ENCODE data around the gene LRRC75A. TPM values are rescaled to one million over a fixed set of nuclear protein-coding genes. Genes with fewer than 3 reads are reported as not detected.

Gene LRRC75A
- total and polyA plus RNA-seq, 2 experiments from 2014 or later: 9.0 to 23.1 TPM

- no peak overlapping the region for H3K4me3 ChIP-seq
- no peaks in the 10 kb centered on the region for H3K27me3 ChIP-seq
- no peaks in the 10 kb centered on the region for H3K9me3 ChIP-seq (ENCODE audit: low read depth)
- no peak for DNase-seq (ENCODE audit: low read depth in 1 of 2, low spot score in 1 of 2)
- H3K27ac ChIP-seq: no peak overlapping the region
- TF ChIP-seq CTCF (IDR thresholded peaks at IDR 0.05; ENCODE audit: low read depth, low read length): no peak
- no peaks in the 10 kb centered on the region for H3K4me1 ChIP-seq (ENCODE audit: low read depth)
- H3K36me3 ChIP-seq: no peaks in the 10 kb centered on the region
Observed at GRCh38 chr17:16475179-16475704, 16.8 kb downstream of the LRRC75A start.

- Histone ChIP-seq H3K27ac (peak overlapping the region; percentile 72), H3K27me3 (no peaks in the 10 kb centered on the region), H3K36me3 (no peaks in the 10 kb centered on the region), H3K4me3 (no peak overlapping the region), H3K4me1 (ENCODE audit: low read depth) (no peaks in the 10 kb centered on the region), H3K9me3 (ENCODE audit: low read depth) (no peaks in the 10 kb centered on the region)
- DNase-seq (ENCODE audit: low read depth in 1 of 2, low spot score in 1 of 2): peak; percentile 47
- TF ChIP-seq CTCF (IDR thresholded peaks at IDR 0.05; ENCODE audit: low read depth, low read length): no peak
Observed at GRCh38 chr17:16474012-16474725, 17.8 kb downstream of the LRRC75A start.

GRCh38 chr17:16473044-16474011 lies 18.7 kb downstream of the LRRC75A start:
- no peaks in the 10 kb centered on the region for H3K36me3 ChIP-seq
- H3K27me3 ChIP-seq: no peaks in the 10 kb centered on the region
- H3K27ac ChIP-seq: no peak overlapping the region
- no peak for TF ChIP-seq CTCF (IDR thresholded peaks at IDR 0.05; ENCODE audit: low read depth, low read length)
- no peak for DNase-seq (ENCODE audit: low read depth in 1 of 2, low spot score in 1 of 2)
- no peak overlapping the region for H3K4me3 ChIP-seq
- H3K9me3 ChIP-seq (ENCODE audit: low read depth): no peaks in the 10 kb centered on the region
- H3K4me1 ChIP-seq (ENCODE audit: low read depth): no peaks in the 10 kb centered on the region

- H3K27me3 ChIP-seq: no peaks in the 10 kb centered on the region
- no peaks in the 10 kb centered on the region for H3K9me3 ChIP-seq (ENCODE audit: low read depth)
- DNase-seq (ENCODE audit: low read depth in 1 of 2, low spot score in 1 of 2): no peak
- H3K27ac ChIP-seq: no peak overlapping the region
- H3K4me3 ChIP-seq: no peak overlapping the region
- H3K4me1 ChIP-seq (ENCODE audit: low read depth): no peaks in the 10 kb centered on the region
- no peaks in the 10 kb centered on the region for H3K36me3 ChIP-seq
- TF ChIP-seq CTCF (IDR thresholded peaks at IDR 0.05; ENCODE audit: low read depth, low read length): no peak
Observed at GRCh38 chr17:16472539-16472938, 19.5 kb downstream of the LRRC75A start.

- Histone ChIP-seq H3K4me1 (ENCODE audit: low read depth) (no peaks in the 10 kb centered on the region), H3K27ac (no peak overlapping the region)
- TF ChIP-seq CTCF (IDR thresholded peaks at IDR 0.05; ENCODE audit: low read depth, low read length): no peak
Observed at GRCh38 chr17:16471295-16471694, 20.7 kb downstream of the LRRC75A start.

More at GRCh38 chr17:16471295-16471694, 20.7 kb downstream of the LRRC75A start:
- no peaks in the 10 kb centered on the region for H3K9me3 ChIP-seq (ENCODE audit: low read depth)
- no peaks in the 10 kb centered on the region for H3K27me3 ChIP-seq
- H3K36me3 ChIP-seq: no peaks in the 10 kb centered on the region
- H3K4me3 ChIP-seq: no peak overlapping the region
- no peak for DNase-seq (ENCODE audit: low read depth in 1 of 2, low spot score in 1 of 2)

All from cardiac muscle cell (in vitro differentiated cells and primary cell).